Panc1 (cell line): ENCODE measurements around the gene GRHPR. TPM values are rescaled to one million over a fixed set of nuclear protein-coding genes. Genes with fewer than 3 reads are reported as not detected.
"Not testable (repeated sequence)": the region's sequence is repeated elsewhere in the genome, so short reads cannot be mapped to it uniquely, and the experiment has no call there.

Experiments used
- ATAC-seq: fragments of 200-7000 bp; cut with Tn5 transposase; 2 replicates; pipeline ENCODE4 v1.9.1; 2020; ENCODE audit warnings: mild to moderate bottlenecking, moderate library complexity
- BruUV-seq: library from RNA; stranded (reverse); fragments of 400-500 nt; replicated peaks from 2 replicates; lab custom pipeline; 2021; lab: Mats Ljungman, UMichigan
- CTCF ChIA-PET: fragments of 300-600 bp; sonication (Branson Sonifier 250); formaldehyde crosslinking; loops from one replicate; lab custom pipeline; 2022; ENCODE audit warnings: antibody characterized with exemption; lab: Charles Lee
- POLR2A ChIA-PET: fragments of 300-600 bp; sonication (Branson Sonifier 250); formaldehyde crosslinking; loops from one replicate; lab custom pipeline; 2022; ENCODE audit warnings: antibody characterized with exemption; lab: Charles Lee
- DNase-seq: peaks from one replicate; pipeline ENCODE4 v3.0.0-alpha.2; 2010; ENCODE audit warnings: low read depth, low spot score
- H3K27ac ChIP-seq: 2 replicates; pipeline ENCODE4 v1.5.1; 2011; ENCODE audit warnings: mild to moderate bottlenecking, low read length, inconsistent platforms
- H3K27me3 ChIP-seq: fragments of 200-500 bp; sonication (Bioruptor generic); 2 replicates; pipeline ENCODE4 v1.6.0; 2014; ENCODE audit warnings: low read length, inconsistent platforms; ENCODE audit not compliant: control insufficient read depth, insufficient read depth
- H3K36me3 ChIP-seq: fragments of 200-500 bp; sonication (Bioruptor generic); 2 replicates; pipeline ENCODE4 v1.5.1; 2014; ENCODE audit warnings: inconsistent platforms, mild to moderate bottlenecking, low read length, moderate library complexity; ENCODE audit not compliant: control insufficient read depth, insufficient read depth
- H3K4me1 ChIP-seq: 2 replicates; pipeline ENCODE4 v1.5.1; 2011; ENCODE audit warnings: inconsistent platforms, mild to moderate bottlenecking, low read length, moderate library complexity; ENCODE audit not compliant: control insufficient read depth, insufficient read depth
- H3K4me3 ChIP-seq, 2 experiments: 2 replicates each; pipeline ENCODE4 v1.5.1; 2011 to 2012; ENCODE audit warnings: low read depth in 2 of 2, low read length in 2 of 2, mild to moderate bottlenecking in 2 of 2, inconsistent platforms in 1 of 2, moderate library complexity in 1 of 2
- H3K9me3 ChIP-seq: fragments of 200-500 bp; sonication (Bioruptor generic); 2 replicates; pipeline ENCODE4 v1.5.1; 2014; ENCODE audit warnings: low read depth, mild to moderate bottlenecking, inconsistent platforms, low read length, moderate library complexity; ENCODE audit not compliant: control insufficient read depth, insufficient read depth
- CTCF ChIP-seq: fragments of 450-650 bp; IDR thresholded peaks from 2 replicates; pipeline ENCODE4 v1.5.1; 2017; ENCODE audit warnings: mild to moderate bottlenecking
- POLR2AphosphoS5 ChIP-seq: IDR thresholded peaks from 2 replicates; pipeline ENCODE4 v1.6.1; 2012; ENCODE audit warnings: mild to moderate bottlenecking, low read depth, low read length, moderate library complexity
- REST ChIP-seq, 2 experiments: IDR thresholded peaks; 2 replicates each; pipeline ENCODE4 v1.6.1; 2011 to 2012; ENCODE audit warnings: low read depth in 2 of 2, control low read depth in 1 of 2, low read length in 1 of 2, mild to moderate bottlenecking in 1 of 2, moderate library complexity in 1 of 2; ENCODE audit not compliant: insufficient read depth in 1 of 2
- SIN3A ChIP-seq: IDR thresholded peaks from 2 replicates; pipeline ENCODE4 v1.6.1; 2012; ENCODE audit warnings: low read depth, mild to moderate bottlenecking, low read length, moderate library complexity, borderline replicate concordance; ENCODE audit not compliant: insufficient read depth
- TCF7L2 ChIP-seq: IDR thresholded peaks from 2 replicates; pipeline ENCODE4 v1.6.1; 2011; ENCODE audit warnings: mild to moderate bottlenecking, low read depth, low read length, inconsistent platforms
- in situ Hi-C: cut with HindIII; loops from 2 replicates; pipeline ENCODE4 v1.10.0; 2016; ENCODE audit warnings: low sequenced_read_pairs, low pct_unique_long_range_greater_than_20kb
- intact Hi-C: fragments of 100-400 bp; cut with micrococcal nuclease; formaldehyde crosslinking; loops from one replicate; pipeline ENCODE4 v1.10.0; 2022; ENCODE audit not compliant: unreplicated experiment
- total RNA-seq: library from RNA; stranded (reverse); gene quantifications from one replicate; pipeline ENCODE4 v1.2.1, GENCODE V29; 2021; ENCODE audit not compliant: unreplicated experiment

Gene GRHPR
- total RNA-seq, 1 experiment from 2014 or later, result 238 TPM

- intact Hi-C loops, result loop anchor here (10.0 kb wide), 1 partner anchor 521 kb away; no protein-coding TSS in a partner anchor
- H3K4me3 ChIP-seq, result no peak overlapping the region
- TF ChIP-seq SIN3A (no peak), CTCF (no peak), TCF7L2 (no peak), REST (IDR thresholded peaks at IDR 0.05; ENCODE audit: insufficient read depth in 1 of 2, low read depth in 2 of 2, low read length in 1 of 2) (no peak), POLR2AphosphoS5 (no peak)
- ChIA-PET CTCF (interaction anchor here (0.7 kb wide), 1 partner anchor 529 kb away, joined by 12 read pairs; no protein-coding TSS in a partner anchor), POLR2A (no interaction called here)
- no peaks in the 10 kb centered on the region; the same call in 1 of the 2 replicates for H3K27me3 ChIP-seq
- ATAC-seq (0 out of 2 replicates have a peak, but pooled peaks have one; percentile 17), DNase-seq (no peak)
- BruUV-seq, result no TSS peak
- H3K27ac ChIP-seq, result no peak overlapping the region
- no peaks in the 10 kb centered on the region for H3K9me3 ChIP-seq
- no peaks in the 10 kb centered on the region for H3K36me3 ChIP-seq
- in situ Hi-C loops, result no loop called here
- peaks cover 3% of the 10 kb centered on the region; the same call in 1 of the 2 replicates for H3K4me1 ChIP-seq
Observed at GRCh38 chr9:37395663-37396062, 26.8 kb upstream of the GRHPR start.

- BruUV-seq, POLR2A ChIA-PET, H3K27me3 ChIP-seq, H3K4me1 ChIP-seq, H3K9me3 ChIP-seq, H3K36me3 ChIP-seq, ATAC-seq, CTCF ChIA-PET, in situ Hi-C loops, DNase-seq, H3K4me3 ChIP-seq, H3K27ac ChIP-seq: not testable (repeated sequence)
- intact Hi-C loops, result loop anchor here (10.0 kb wide), 1 partner anchor 523 kb away; no protein-coding TSS in a partner anchor
Observed at GRCh38 chr9:37397948-37398347, 24.5 kb upstream of the GRHPR start.

- Histone ChIP-seq H3K27ac (no peak overlapping the region), H3K4me1 (peaks cover 3% of the 10 kb centered on the region; the same call in 1 of the 2 replicates), H3K4me3 (no peak overlapping the region), H3K27me3 (no peaks in the 10 kb centered on the region; the same call in 1 of the 2 replicates), H3K36me3 (no peaks in the 10 kb centered on the region), H3K9me3 (no peaks in the 10 kb centered on the region)
- ATAC-seq, result no peak
- intact Hi-C loops (loop anchor here (10.0 kb wide), 1 partner anchor 524 kb away; no protein-coding TSS in a partner anchor), in situ Hi-C loops (no loop called here)
- ChIA-PET CTCF (no interaction called here), POLR2A (no interaction called here)
- DNase-seq, result no peak
- BruUV-seq, result no TSS peak
- TF ChIP-seq POLR2AphosphoS5 (no peak), CTCF (no peak), REST (IDR thresholded peaks at IDR 0.05; ENCODE audit: insufficient read depth in 1 of 2, low read depth in 2 of 2, low read length in 1 of 2) (no peak), SIN3A (no peak), TCF7L2 (no peak)
Observed at GRCh38 chr9:37398464-37399025, 24.0 kb upstream of the GRHPR start.
